ENCODE measurements around the gene PROCA1. TPM values are rescaled to one million over a fixed set of nuclear protein-coding genes. Genes with fewer than 3 reads are reported as not detected.

PROCA1 gene
- total and polyA plus RNA-seq, 2 of the 8 experiments (the other 6 are each of a cell fraction or from before 2014, with no cell fraction given), result 21.2 to 26.3 TPM

GRCh38 chr17:28728364-28729200 lies 16.9 kb upstream of the PROCA1 start, which contains the start of gene NEK8 (continued):
- TF ChIP-seq HDAC6 (IDR thresholded peaks at IDR 0.05; ENCODE audit: low read depth, low read length) (no peak), ZNF274 (IDR thresholded peaks at IDR 0.05; ENCODE audit: borderline replicate concordance, extremely low read depth, low read length) (no peak), CBX5 (IDR thresholded peaks at IDR 0.05; ENCODE audit: low read depth, low read length) (no peak), POU5F1 (IDR thresholded peaks at IDR 0.05; ENCODE audit: low read depth, low read length) (no peak), SP2 (IDR thresholded peaks at IDR 0.05; ENCODE audit: low read length) (no peak), BRCA1 (IDR thresholded peaks at IDR 0.05; ENCODE audit: low read depth, low read length) (no peak), TBP (IDR thresholded peaks at IDR 0.05; ENCODE audit: low read depth, low read length) (0 out of 2 replicates have a peak, but pooled peaks have one; percentile 21), BCL11A (IDR thresholded peaks at IDR 0.05; ENCODE audit: low read depth in 2 of 2, low read length in 2 of 2) (no peak), POLR2AphosphoS5 (IDR thresholded peaks at IDR 0.05; ENCODE audit: low read depth, low read length) (peak; percentile 64; the same call in 1 of the 2 replicates), SAP30 (IDR thresholded peaks at IDR 0.05; ENCODE audit: insufficient read depth, insufficient replicate concordance, low read length) (peak; percentile 36), RAD21 (IDR thresholded peaks at IDR 0.05 in 1 of 2, conservative IDR thresholded peaks at IDR 0.05 in 1 of 2; ENCODE audit: low read depth in 2 of 2, low read length in 2 of 2) (no peak), SIN3A (conservative IDR thresholded peaks at IDR 0.05 in 1 of 2, IDR thresholded peaks at IDR 0.05 in 1 of 2; ENCODE audit: low read depth in 1 of 2, low read length in 2 of 2) (peak in 1 of 2 experiments; percentile 40; a peak in 1 of 4 replicates), CEBPB (IDR thresholded peaks at IDR 0.05; ENCODE audit: low read depth, low read length) (no peak), CREB1 (IDR thresholded peaks at IDR 0.05) (0 out of 2 replicates have a peak, but pooled peaks have one; percentile 9), TAF1 (IDR thresholded peaks at IDR 0.05; ENCODE audit: low read depth, low read length) (peak; percentile 65), SP1 (IDR thresholded peaks at IDR 0.05; ENCODE audit: low read depth, low read length) (no peak), FOSL1 (IDR thresholded peaks at IDR 0.05; ENCODE audit: insufficient read depth, low read depth, low read length) (no peak), JUND (IDR thresholded peaks at IDR 0.05; ENCODE audit: low read length) (no peak), EGR1 (IDR thresholded peaks at IDR 0.05; ENCODE audit: borderline replicate concordance, low read depth, low read length) (no peak; the same call in 1 of the 2 replicates)
- TF ChIP-seq, protein P1, sequence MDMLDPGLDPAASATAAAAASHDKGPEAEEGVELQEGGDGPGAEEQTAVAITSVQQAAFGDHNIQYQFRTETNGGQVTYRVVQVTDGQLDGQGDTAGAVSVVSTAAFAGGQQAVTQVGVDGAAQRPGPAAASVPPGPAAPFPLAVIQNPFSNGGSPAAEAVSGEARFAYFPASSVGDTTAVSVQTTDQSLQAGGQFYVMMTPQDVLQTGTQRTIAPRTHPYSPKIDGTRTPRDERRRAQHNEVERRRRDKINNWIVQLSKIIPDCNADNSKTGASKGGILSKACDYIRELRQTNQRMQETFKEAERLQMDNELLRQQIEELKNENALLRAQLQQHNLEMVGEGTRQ (IDR thresholded peaks at IDR 0.05; ENCODE audit: low read length), result no peak
- TF ChIP-seq, protein P2, sequence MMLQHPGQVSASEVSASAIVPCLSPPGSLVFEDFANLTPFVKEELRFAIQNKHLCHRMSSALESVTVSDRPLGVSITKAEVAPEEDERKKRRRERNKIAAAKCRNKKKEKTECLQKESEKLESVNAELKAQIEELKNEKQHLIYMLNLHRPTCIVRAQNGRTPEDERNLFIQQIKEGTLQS (IDR thresholded peaks at IDR 0.05; ENCODE audit: insufficient read depth, low read depth, low read length), result no peak
